Fibroblast of lung (primary cell): ENCODE results near the gene SPATA4. TPM values are rescaled to one million over a fixed set of nuclear protein-coding genes. Genes with fewer than 3 reads are reported as not detected.

Source experiments
- DNase-seq, 2 donors: peaks; one replicate each; pipeline versions ENCODE4 v3.0.0 to v3.0.0-alpha.2; 2010; ENCODE audit warnings: low read depth in 2 of 2
- H2AFZ ChIP-seq: 2 replicates; pipeline ENCODE4 v1.5.1; 2012; ENCODE audit warnings: low read length, control low read depth, inconsistent platforms
- H3K27ac ChIP-seq: 2 replicates; pipeline ENCODE4 v1.5.1; 2011; ENCODE audit warnings: low read length, control low read depth; ENCODE audit not compliant: insufficient read depth
- H3K27me3 ChIP-seq: 2 replicates; pipeline ENCODE4 v1.5.1; 2011; ENCODE audit warnings: mild to moderate bottlenecking, low read length; ENCODE audit not compliant: control insufficient read depth, insufficient read depth
- H3K36me3 ChIP-seq: 2 replicates; pipeline ENCODE4 v1.5.1; 2011; ENCODE audit warnings: low read length; ENCODE audit not compliant: control insufficient read depth, insufficient read depth
- H3K4me1 ChIP-seq: 2 replicates; pipeline ENCODE4 v1.5.1; 2011; ENCODE audit warnings: low read length; ENCODE audit not compliant: control insufficient read depth, insufficient read depth; ENCODE audit errors: extremely low read depth
- H3K4me2 ChIP-seq: 2 replicates; pipeline ENCODE4 v1.5.1; 2011; ENCODE audit warnings: low read length, control low read depth; ENCODE audit not compliant: insufficient read depth; ENCODE audit errors: extremely low read depth
- H3K4me3 ChIP-seq, 4 experiments: fragments of 200-600 bp in 1 of 4; sonication (generic) in 1 of 4; replicated peaks in 1 of 4; 2 replicates each; pipeline ENCODE4 v1.5.1; 2011 to 2016; ENCODE audit warnings: low read length in 4 of 4, low read depth in 3 of 4, mild to moderate bottlenecking in 3 of 4, control low read depth in 2 of 4, inconsistent platforms in 1 of 4, mixed read lengths in 1 of 4; ENCODE audit not compliant: insufficient read depth in 1 of 4; ENCODE audit errors: control extremely low read depth in 1 of 4
- H3K79me2 ChIP-seq: 2 replicates; pipeline ENCODE4 v1.5.1; 2012; ENCODE audit warnings: mild to moderate bottlenecking, low read length, inconsistent platforms; ENCODE audit not compliant: control insufficient read depth, insufficient read depth
- H3K9ac ChIP-seq: 2 replicates; pipeline ENCODE4 v1.5.1; 2011; ENCODE audit warnings: mild to moderate bottlenecking, low read length, control low read depth; ENCODE audit not compliant: insufficient read depth
- H3K9me3 ChIP-seq: 2 replicates; pipeline ENCODE4 v1.5.1; 2012; ENCODE audit warnings: low read depth, low read length; ENCODE audit not compliant: control insufficient read depth, insufficient read depth
- H4K20me1 ChIP-seq: 2 replicates; pipeline ENCODE4 v1.5.1; 2011; ENCODE audit warnings: low read length; ENCODE audit not compliant: control insufficient read depth, insufficient read depth; ENCODE audit errors: extremely low read depth
- EZH2 ChIP-seq: IDR thresholded peaks from 2 replicates; pipeline ENCODE4 v1.5.1; 2012; ENCODE audit warnings: low read length, control low read depth, mild to moderate bottlenecking; ENCODE audit errors: missing control alignments
- polyA plus RNA-seq, 2 donors: library from polyadenylated mRNA; depleted of rRNA in 1 of 2; stranded (reverse) in 1 of 2; unstranded in 1 of 2; fragments of >200 nt; gene quantifications; 2 replicates each; pipeline ENCODE4 v1.2.1, GENCODE V29; 2011 to 2012; ENCODE audit warnings: missing spikeins in 1 of 2
- total RNA-seq: library from RNA; depleted of rRNA; stranded (reverse); fragments of >200 nt; gene quantifications from 2 replicates; pipeline ENCODE4 v1.2.1, GENCODE V29; 2014
- TF ChIP-seq, protein P1 (sequence below), 2 donors: IDR thresholded peaks in 1 of 2; conservative IDR thresholded peaks in 1 of 2; 1 replicate in 1 of 2; 2 replicates in 1 of 2; pipeline ENCODE4 v1.5.1; 2011 to 2012; ENCODE audit warnings: low read length in 2 of 2, control low read depth in 1 of 2, inconsistent platforms in 1 of 2, low read depth in 1 of 2, mild to moderate bottlenecking in 1 of 2

SPATA4 gene
- total and polyA plus RNA-seq, 2 donors (not counting 1 experiment from before 2014, with no cell fraction given) = 0.09 to 0.66 TPM

DNA sequence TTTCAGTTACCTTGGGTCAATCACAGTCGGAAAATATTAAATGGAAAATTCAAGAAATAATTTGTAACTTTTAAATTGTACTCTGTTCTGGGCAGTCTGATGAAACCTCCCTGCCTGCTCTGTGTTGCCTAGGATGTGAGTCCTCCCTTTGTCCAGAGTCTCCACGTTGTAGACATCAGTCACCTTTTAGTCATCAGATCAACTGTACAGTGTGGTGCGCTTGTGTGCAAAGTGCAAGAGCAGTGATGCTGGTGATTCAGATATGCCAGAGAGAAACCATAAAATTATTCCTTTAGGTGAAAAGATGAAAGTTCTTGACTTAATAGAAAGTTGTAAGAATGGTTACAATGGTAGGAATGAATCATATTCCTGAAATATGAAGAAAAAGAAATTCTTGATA is 1.4 kb downstream of the SPATA4 start:
- Histone ChIP-seq H3K36me3 (no peaks in the 10 kb centered on the region), H4K20me1 (no peaks in the 10 kb centered on the region), H3K79me2 (no peaks in the 10 kb centered on the region), H2AFZ (no peak overlapping the region), H3K9ac (no peak overlapping the region), H3K9me3 (no peaks in the 10 kb centered on the region), H3K4me1 (peaks cover 11% of the 10 kb centered on the region), H3K27me3 (no peaks in the 10 kb centered on the region), H3K4me3 (no peak overlapping the region), H3K4me2 (peak overlapping the region; percentile 32), H3K27ac (peak overlapping the region; percentile 66)
- TF ChIP-seq, protein P1, sequence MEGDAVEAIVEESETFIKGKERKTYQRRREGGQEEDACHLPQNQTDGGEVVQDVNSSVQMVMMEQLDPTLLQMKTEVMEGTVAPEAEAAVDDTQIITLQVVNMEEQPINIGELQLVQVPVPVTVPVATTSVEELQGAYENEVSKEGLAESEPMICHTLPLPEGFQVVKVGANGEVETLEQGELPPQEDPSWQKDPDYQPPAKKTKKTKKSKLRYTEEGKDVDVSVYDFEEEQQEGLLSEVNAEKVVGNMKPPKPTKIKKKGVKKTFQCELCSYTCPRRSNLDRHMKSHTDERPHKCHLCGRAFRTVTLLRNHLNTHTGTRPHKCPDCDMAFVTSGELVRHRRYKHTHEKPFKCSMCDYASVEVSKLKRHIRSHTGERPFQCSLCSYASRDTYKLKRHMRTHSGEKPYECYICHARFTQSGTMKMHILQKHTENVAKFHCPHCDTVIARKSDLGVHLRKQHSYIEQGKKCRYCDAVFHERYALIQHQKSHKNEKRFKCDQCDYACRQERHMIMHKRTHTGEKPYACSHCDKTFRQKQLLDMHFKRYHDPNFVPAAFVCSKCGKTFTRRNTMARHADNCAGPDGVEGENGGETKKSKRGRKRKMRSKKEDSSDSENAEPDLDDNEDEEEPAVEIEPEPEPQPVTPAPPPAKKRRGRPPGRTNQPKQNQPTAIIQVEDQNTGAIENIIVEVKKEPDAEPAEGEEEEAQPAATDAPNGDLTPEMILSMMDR (conservative IDR thresholded peaks at IDR 0.05 in 1 of 2, IDR thresholded peaks at IDR 0.05 in 1 of 2; ENCODE audit: low read depth in 1 of 2, low read length in 2 of 2) = no peak
- no peak for TF ChIP-seq EZH2
- peak; percentile 65 to 86 for DNase-seq

DNA sequence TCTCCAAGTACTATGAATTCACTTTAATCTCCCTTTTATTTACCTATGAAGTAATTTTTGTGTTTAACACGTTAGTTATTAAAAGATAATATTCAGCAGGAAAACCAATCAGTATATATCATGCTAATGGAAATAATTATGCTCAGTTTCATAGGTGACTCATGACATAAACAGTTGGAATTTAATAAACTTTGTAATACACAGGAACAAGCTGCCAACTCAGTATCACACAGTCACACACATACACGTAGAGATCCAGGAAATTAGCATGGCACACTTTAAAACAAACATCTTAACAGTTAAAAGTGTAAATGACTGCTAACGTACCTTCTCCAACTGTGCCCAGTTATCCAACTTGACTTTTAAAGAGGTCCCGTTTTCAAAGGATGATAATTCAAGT is 2.3 kb downstream of the SPATA4 start:
- Histone ChIP-seq H3K4me1 (peaks cover 11% of the 10 kb centered on the region), H3K4me2 (no peak overlapping the region), H3K36me3 (no peaks in the 10 kb centered on the region), H3K9me3 (no peaks in the 10 kb centered on the region), H3K4me3 (no peak overlapping the region), H3K27ac (peak overlapping the region; percentile 66), H3K27me3 (no peaks in the 10 kb centered on the region), H3K9ac (no peak overlapping the region), H3K79me2 (no peaks in the 10 kb centered on the region), H4K20me1 (no peaks in the 10 kb centered on the region), H2AFZ (peak overlapping the region; percentile 53)
- TF ChIP-seq, protein P1 (conservative IDR thresholded peaks at IDR 0.05 in 1 of 2, IDR thresholded peaks at IDR 0.05 in 1 of 2; ENCODE audit: low read depth in 1 of 2, low read length in 2 of 2) = no peak
- no peak for TF ChIP-seq EZH2
- peak; percentile 58 to 60 for DNase-seq

- Histone ChIP-seq H3K4me3 (no peak overlapping the region), H2AFZ (no peak overlapping the region), H3K36me3 (no peaks in the 10 kb centered on the region), H3K4me2 (no peak overlapping the region), H4K20me1 (no peaks in the 10 kb centered on the region), H3K27ac (no peak overlapping the region), H3K4me1 (peaks cover 11% of the 10 kb centered on the region), H3K9me3 (no peaks in the 10 kb centered on the region), H3K9ac (no peak overlapping the region), H3K27me3 (no peaks in the 10 kb centered on the region), H3K79me2 (no peaks in the 10 kb centered on the region)
- TF ChIP-seq EZH2 = no peak
- TF ChIP-seq, protein P1 (conservative IDR thresholded peaks at IDR 0.05 in 1 of 2, IDR thresholded peaks at IDR 0.05 in 1 of 2; ENCODE audit: low read depth in 1 of 2, low read length in 2 of 2) = no peak
- DNase-seq = peak; percentile 34 to 44
Measured at GRCh38 chr4:176191974-176192373, 3.4 kb downstream of the SPATA4 start.
